ENCODE data around the gene JPH2.

JPH2 gene

DNA sequence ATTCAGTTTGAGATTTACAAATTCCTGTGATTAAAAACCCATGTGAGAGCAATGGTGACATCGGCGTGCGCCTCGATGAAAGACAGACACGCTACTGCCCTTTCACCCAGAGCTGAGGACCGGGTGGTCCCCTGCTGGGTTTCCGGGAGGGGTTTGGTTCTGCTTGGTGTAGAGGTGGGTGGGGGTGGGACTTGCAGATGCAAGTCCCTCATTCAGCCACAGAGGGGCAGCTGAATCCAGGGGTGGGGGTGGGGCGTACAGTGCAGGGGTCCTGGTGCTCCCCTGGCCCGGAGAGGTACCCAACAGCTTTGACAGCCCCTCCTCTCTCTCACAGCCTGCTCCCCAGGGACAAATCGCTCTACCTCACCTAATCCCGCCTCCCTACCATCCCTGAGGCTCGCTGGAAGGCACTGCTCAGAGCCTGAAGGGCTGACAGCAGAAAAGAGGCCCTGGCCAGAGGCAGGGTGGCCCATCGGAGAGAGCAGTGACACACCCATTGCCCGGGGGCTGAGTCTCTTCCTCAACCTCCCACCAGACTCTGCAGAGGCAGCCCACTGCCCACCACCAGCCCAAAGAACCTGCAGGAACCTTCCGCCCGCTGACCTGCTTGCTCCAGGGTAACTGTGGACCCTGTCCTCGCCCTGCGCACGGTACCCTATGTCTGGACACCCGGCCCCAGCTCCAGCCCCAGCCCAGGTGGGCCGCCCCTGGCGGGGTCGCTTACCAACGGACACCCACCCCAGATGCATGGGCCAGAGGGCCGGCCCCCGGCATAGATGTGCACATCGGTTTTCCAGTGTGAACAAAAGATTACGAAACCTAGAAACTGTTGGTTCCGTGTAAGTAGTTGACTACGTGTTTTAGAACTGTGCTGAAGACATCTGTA is 118.4 kb downstream of the JPH2 start:
- H3K4me3 ChIP-seq (replicated peaks; ENCODE audit: low read depth, low read length) = no peak overlapping the region
- TF ChIP-seq, protein P1, sequence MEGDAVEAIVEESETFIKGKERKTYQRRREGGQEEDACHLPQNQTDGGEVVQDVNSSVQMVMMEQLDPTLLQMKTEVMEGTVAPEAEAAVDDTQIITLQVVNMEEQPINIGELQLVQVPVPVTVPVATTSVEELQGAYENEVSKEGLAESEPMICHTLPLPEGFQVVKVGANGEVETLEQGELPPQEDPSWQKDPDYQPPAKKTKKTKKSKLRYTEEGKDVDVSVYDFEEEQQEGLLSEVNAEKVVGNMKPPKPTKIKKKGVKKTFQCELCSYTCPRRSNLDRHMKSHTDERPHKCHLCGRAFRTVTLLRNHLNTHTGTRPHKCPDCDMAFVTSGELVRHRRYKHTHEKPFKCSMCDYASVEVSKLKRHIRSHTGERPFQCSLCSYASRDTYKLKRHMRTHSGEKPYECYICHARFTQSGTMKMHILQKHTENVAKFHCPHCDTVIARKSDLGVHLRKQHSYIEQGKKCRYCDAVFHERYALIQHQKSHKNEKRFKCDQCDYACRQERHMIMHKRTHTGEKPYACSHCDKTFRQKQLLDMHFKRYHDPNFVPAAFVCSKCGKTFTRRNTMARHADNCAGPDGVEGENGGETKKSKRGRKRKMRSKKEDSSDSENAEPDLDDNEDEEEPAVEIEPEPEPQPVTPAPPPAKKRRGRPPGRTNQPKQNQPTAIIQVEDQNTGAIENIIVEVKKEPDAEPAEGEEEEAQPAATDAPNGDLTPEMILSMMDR (IDR thresholded peaks at IDR 0.05; ENCODE audit: low read depth, low read length, missing control alignments) = no peak
- DNase-seq (ENCODE audit: extremely low read depth, low read depth) = no peak

DNA sequence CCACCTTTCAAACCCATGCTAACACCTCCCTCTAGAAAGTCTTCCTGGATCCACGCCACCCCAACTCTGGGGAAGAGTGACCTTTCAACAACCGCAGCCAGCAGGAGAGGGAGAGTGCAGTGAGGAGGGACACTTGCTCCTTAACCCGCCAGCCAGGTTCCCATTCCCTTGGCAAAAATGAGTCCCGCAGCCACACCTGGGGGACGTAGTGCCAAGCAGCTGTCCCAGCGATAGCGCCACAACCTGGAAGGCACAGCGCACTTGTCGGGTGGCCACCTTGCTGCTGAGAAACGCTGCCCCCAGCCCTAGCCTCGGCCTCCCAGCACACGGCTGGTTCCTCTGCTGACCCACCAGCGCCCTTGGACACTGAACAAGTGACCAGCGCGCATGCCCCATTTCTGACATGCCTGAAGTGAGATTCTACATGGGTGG is 119.3 kb downstream of the JPH2 start:
- no peak overlapping the region for H3K4me3 ChIP-seq (replicated peaks; ENCODE audit: low read depth, low read length)
- DNase-seq (ENCODE audit: extremely low read depth, low read depth) = no peak

DNA sequence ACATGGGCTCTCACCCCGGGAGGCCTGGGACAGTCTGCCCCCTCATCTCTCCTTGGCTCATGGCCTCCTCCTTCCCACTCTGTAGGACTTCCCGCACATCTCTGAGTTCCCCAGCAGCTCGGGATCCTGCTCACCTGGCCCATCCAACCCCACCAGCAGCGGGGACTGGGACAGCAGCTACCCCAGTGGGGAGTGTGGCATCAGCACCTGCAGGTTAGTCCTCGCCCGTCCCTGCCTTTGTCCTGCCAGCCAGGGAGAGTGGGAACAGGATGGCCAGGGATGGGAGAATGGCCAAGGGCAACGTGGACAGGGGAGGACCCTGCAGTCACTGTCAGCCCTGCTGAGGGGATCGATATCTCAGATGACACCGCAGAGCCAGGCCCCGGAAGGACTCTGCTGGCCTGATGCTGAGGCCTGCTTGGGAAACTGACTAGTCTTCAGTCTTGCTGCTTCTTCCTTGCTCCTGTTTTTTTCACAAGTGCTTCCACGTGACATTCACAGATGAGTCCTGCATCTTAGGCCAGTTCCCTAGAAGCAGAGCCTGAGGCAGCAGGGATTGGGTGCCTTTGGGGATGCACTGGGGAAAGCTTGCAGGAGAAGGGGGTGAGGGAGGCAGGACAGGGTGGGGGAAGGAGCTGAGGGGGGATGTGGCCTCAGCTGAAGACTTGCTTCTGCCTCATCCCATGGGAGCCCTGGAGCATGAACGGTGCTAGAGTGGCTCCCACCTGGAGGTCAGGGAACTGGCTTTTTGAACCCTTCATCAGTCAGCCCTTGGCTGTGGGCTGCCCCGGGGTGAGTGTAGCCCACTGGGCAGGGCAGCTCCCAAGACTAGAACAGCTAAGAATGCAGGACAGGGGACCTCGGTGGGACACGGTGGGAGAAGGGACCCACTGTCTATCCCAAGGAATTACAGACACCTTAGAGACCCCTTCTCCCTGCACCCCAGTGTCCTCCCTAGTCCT is 120.1 kb downstream of the JPH2 start:
- no peak overlapping the region for H3K4me3 ChIP-seq (replicated peaks; ENCODE audit: low read depth, low read length)
- TF ChIP-seq, protein P1 (IDR thresholded peaks at IDR 0.05; ENCODE audit: low read depth, low read length, missing control alignments) = no peak
- DNase-seq (ENCODE audit: extremely low read depth, low read depth) = no peak

More for the DNA sequence above, 119.3 kb downstream of the JPH2 start:
- TF ChIP-seq, protein P1 (IDR thresholded peaks at IDR 0.05; ENCODE audit: low read depth, low read length, missing control alignments) = no peak

DNA sequence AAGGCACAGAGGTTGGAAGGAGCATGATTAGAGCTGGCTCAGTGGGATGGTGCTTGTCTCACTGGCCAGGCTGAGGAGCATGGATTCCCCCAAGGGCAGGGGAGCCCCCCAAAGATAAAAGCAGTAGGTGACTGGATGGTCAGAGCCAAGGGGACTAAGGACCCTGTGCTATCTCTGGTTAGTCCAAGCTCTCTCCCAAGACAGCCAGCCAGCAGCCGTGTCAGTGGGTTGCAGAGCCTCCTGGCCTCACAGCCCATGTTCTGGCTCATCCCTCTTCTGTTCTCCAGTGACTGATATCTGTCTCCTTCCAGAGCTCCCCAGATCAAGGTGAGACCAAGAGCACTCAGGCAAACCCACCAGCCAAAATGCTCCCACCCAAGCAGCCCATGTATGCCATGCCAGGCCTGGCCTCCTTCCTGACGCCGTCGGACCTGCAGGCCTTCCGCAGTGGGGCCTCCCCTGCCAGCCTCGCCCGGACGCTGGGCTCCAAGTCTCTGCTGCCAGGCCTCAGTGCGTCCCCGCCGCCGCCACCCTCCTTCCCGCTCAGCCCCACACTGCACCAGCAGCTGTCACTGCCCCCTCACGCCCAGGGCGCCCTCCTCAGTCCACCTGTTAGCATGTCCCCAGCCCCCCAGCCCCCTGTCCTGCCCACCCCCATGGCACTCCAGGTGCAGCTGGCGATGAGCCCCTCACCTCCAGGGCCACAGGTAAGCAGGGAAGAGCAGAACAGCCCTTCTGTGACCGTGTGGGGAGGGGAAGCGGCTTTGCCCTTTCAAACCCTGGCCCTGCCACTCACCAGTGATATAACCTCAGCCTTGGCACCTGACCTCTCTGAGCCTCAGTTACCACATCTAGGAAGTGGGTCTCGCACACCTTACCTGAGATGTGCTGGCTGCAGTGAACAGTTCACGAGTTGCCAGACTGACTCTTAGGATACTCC is 121.3 kb downstream of the JPH2 start:
- TF ChIP-seq, protein P1 (IDR thresholded peaks at IDR 0.05; ENCODE audit: low read depth, low read length, missing control alignments) = no peak
- no peak overlapping the region for H3K4me3 ChIP-seq (replicated peaks; ENCODE audit: low read depth, low read length)
- DNase-seq (ENCODE audit: extremely low read depth, low read depth) = no peak

DNA sequence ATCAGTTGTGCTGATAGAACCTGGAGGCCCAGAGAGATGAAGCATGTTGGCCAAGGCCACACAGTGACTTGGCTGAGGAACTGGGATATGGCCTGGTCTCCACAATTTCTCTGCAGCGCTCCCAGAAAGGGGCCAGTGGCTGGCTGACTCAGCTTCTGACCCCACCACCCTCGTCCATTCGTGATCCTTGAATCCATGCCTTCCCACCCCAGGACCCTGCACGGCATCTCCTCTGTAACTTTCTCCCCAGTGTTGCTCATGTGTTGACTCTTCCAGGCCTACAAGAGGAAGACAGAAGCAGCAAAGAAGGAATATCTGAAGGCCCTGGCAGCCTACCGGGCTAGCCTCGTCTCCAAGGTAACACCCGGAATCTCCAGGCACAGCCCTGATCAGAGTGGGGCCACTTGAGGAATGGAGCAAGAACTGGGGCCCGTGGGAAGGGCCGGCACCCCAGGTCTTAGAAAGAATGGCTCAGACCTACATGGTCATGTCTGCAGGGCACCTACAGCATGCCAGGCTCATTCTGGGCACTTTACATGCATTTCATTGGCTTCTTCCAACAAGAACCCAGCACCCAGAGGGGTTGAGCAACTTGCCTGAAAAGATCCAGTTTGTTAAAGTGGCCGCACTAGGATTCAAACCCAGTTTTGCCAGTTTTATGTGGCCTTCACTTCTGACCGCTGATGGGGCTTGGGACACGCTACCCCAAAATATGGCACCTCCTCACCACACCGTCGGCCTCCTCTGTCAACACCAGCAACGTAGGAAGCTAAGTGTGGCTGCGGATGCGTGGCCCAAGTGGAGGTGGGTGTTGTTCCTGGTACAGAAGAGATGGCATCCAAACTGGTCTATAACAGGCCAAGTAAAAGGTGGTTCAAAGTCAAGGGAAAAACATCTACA is 122.2 kb downstream of the JPH2 start:
- TF ChIP-seq, protein P1 (IDR thresholded peaks at IDR 0.05; ENCODE audit: low read depth, low read length, missing control alignments) = no peak
- DNase-seq (ENCODE audit: extremely low read depth, low read depth) = no peak
- no peak overlapping the region for H3K4me3 ChIP-seq (replicated peaks; ENCODE audit: low read depth, low read length)
